ENCODE measurements around the gene TRAPPC10. TPM values are rescaled to one million over a fixed set of nuclear protein-coding genes. Genes with fewer than 3 reads are reported as not detected.

Gene TRAPPC10
- total and polyA plus RNA-seq, 9 of the 15 experiments (the other 6 are each of a cell fraction or from before 2014, with no cell fraction given): 1.1 to 33.8 (median 24.3) TPM

GRCh38 chr21:44017601-44018000, 5.5 kb downstream of the TRAPPC10 start (continued):
- no peak for TF ChIP-seq ZFP36 (IDR thresholded peaks at IDR 0.05; ENCODE audit: low read depth, low read length, partially characterized antibody)
- no peak for TF ChIP-seq CHCHD3 (CRISPR knock-in tag; IDR thresholded peaks at IDR 0.05)
- TF ChIP-seq GATAD2B (IDR thresholded peaks at IDR 0.05; ENCODE audit: borderline replicate concordance): no peak
- no peak for TF ChIP-seq RBM25 (IDR thresholded peaks at IDR 0.05; ENCODE audit: low read depth, low read length, severe bottlenecking)
- no peak for TF ChIP-seq PBX2 (CRISPR knock-in tag; IDR thresholded peaks at IDR 0.05; ENCODE audit: low read depth)
- peak; percentile 57; the same call in 1 of the 2 replicates for TF ChIP-seq PBX2 (tag; conservative IDR thresholded peaks at IDR 0.05; ENCODE audit: low read depth)
- TF ChIP-seq NR3C1 (CRISPR knock-in tag; IDR thresholded peaks at IDR 0.05): no peak
- TF ChIP-seq ZNF165 (CRISPR knock-in tag; IDR thresholded peaks at IDR 0.05; ENCODE audit: borderline replicate concordance): no peak

GRCh38 chr21:44018127-44018526, 6.0 kb downstream of the TRAPPC10 start:
- in situ Hi-C loops (cut with MboI): no loop called here
- Histone ChIP-seq H3K9me3 (replicated peaks; ENCODE audit: control insufficient read depth, insufficient read depth, low read depth, low read length) (no peaks in the 10 kb centered on the region), H3K9me1 (ENCODE audit: control insufficient read depth, insufficient read depth, low read length) (no peaks in the 10 kb centered on the region), H3K79me2 (ENCODE audit: control insufficient read depth, insufficient read depth, low read length) (peaks cover 97% of the 10 kb centered on the region), H3K4me1 (replicated peaks in 1 of 2; ENCODE audit: control insufficient read depth in 2 of 2, insufficient read depth in 2 of 2, low read length in 2 of 2) (peaks cover 55 to 62% of the 10 kb centered on the region in 2 experiments), H4K20me1 (replicated peaks; ENCODE audit: control insufficient read depth, insufficient read depth, low read length) (peaks cover 11% of the 10 kb centered on the region; the same call in 1 of the 2 replicates), H3K36me3 (ENCODE audit: control insufficient read depth, insufficient read depth, low read length) (peaks cover 5% of the 10 kb centered on the region; the same call in 2 of the 3 replicates), H3K4me2 (ENCODE audit: insufficient read depth, low read length) (peak overlapping the region; percentile 60; the same call in 1 of the 2 replicates), H2AFZ (ENCODE audit: low read depth, low read length) (no peak overlapping the region), H3K9ac (ENCODE audit: insufficient read depth in 1 of 2, low read depth in 2 of 2, low read length in 2 of 2) (peak overlapping the region; percentile 31 to 64; a peak in 3 of 4 replicates), H3K4me3 (no peak overlapping the region), H3K27ac (ENCODE audit: extremely low read depth, low read depth, low read length) (peak overlapping the region; percentile 76), H3K27me3 (ENCODE audit: control insufficient read depth in 2 of 2, insufficient read depth in 2 of 2, low read length in 2 of 2) (no peaks in the 10 kb centered on the region; a peak in 1 of 5 replicates)
- ATAC-seq (no peak), DNase-seq (ENCODE audit: extremely low read depth in 1 of 4, low spot score in 3 of 4) (no peak), FAIRE-seq (no peak)
- ChIA-PET POLR2A (interaction anchor here (0.6 to 3.0 kb wide), 4 partner anchors 12 to 75 kb away, joined by 3 to 19 read pairs (median 6); no protein-coding TSS in a partner anchor), CTCF (ENCODE audit: low intra/inter-chr PET ratio) (no interaction called here)
- WGBS (ENCODE audit: insufficient coverage, low coverage, missing lambda C conversion rate): 65% methylated on average over 3 of the region's 5 CpGs
- intact Hi-C loops (cut with micrococcal nuclease): no loop called here
- no TSS peak for BruUV-seq (replicated peaks)
- TF ChIP-seq RERE (CRISPR knock-in tag; IDR thresholded peaks at IDR 0.05; ENCODE audit: borderline replicate concordance) (no peak), ZNF395 (CRISPR knock-in tag; IDR thresholded peaks at IDR 0.05) (peak; percentile 58; the same call in 1 of the 2 replicates)

Measured in K562 (cell line).